ENCODE data around the gene LPCAT3. TPM values are rescaled to one million over a fixed set of nuclear protein-coding genes. Genes with fewer than 3 reads are reported as not detected.

LPCAT3 gene
- total RNA-seq, 1 experiment from 2014 or later = 45.8 TPM

DNA sequence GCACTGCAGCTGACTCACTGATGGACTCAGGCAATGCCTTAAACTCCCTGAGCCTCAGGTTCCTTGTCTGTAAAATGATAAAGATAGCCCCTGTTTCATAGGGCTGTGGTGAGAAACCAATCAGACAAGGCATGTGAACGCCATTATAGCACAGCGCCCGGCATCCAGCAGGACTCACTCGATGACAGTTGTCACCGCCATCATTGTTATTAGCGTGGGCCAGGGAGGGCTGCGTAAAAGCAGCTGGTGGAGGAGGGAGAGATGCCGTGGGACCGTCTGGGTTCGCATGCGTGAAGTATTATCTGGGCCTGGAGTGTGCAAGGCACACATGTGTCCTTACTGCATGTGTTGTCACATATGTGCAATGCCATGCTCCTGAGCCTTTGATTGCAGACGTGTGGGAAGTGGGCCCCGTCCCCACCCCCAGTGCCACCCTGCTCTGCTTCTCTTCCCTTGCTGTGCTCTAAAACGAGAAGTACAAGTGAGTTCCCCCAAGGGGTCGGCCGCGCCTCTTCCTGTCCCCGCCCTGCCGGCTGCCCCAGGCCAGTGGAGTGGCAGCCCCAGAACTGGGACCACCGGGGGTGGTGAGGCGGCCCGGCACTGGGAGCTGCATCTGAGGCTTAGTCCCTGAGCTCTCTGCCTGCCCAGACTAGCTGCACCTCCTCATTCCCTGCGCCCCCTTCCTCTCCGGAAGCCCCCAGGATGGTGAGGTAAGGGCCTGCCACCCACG lies 67.3 kb downstream of the LPCAT3 start, which contains the start of gene PTPN6:
TSS of gene PTPN6 (plus strand) at position 546 of the 730 bp plus-strand sequence. CDS start at position 703, 157 bp downstream.
- no TSS peak for BruUV-seq (replicated peaks)
- TF ChIP-seq TCF7L2 (IDR thresholded peaks at IDR 0.05; ENCODE audit: borderline replicate concordance, extremely low read depth, insufficient read depth, insufficient read length) (no peak), ELF1 (IDR thresholded peaks at IDR 0.05; ENCODE audit: borderline replicate concordance, low read depth) (no peak), CBX3 (IDR thresholded peaks at IDR 0.05; ENCODE audit: low read depth) (no peak), FOSL1 (IDR thresholded peaks at IDR 0.05; ENCODE audit: low read depth) (no peak), EZH2phosphoT487 (IDR thresholded peaks at IDR 0.05; ENCODE audit: borderline replicate concordance) (no peak), POLR2AphosphoS5 (IDR thresholded peaks at IDR 0.05; ENCODE audit: low read depth, low read length) (no peak), CEBPB (IDR thresholded peaks at IDR 0.05; ENCODE audit: low read depth) (no peak), YY1 (IDR thresholded peaks at IDR 0.05; ENCODE audit: extremely low read depth, insufficient replicate concordance, low read depth, low read length) (no peak), EZH2 (IDR thresholded peaks at IDR 0.05) (no peak), POLR2A (IDR thresholded peaks at IDR 0.05; ENCODE audit: borderline replicate concordance, extremely low read depth, insufficient read depth, insufficient read length) (no peak), JUND (IDR thresholded peaks at IDR 0.05) (no peak), ZNF274 (IDR thresholded peaks at IDR 0.05; ENCODE audit: low read depth, low read length) (no peak), ZFX (IDR thresholded peaks at IDR 0.05) (no peak)
- TF ChIP-seq, protein P1, sequence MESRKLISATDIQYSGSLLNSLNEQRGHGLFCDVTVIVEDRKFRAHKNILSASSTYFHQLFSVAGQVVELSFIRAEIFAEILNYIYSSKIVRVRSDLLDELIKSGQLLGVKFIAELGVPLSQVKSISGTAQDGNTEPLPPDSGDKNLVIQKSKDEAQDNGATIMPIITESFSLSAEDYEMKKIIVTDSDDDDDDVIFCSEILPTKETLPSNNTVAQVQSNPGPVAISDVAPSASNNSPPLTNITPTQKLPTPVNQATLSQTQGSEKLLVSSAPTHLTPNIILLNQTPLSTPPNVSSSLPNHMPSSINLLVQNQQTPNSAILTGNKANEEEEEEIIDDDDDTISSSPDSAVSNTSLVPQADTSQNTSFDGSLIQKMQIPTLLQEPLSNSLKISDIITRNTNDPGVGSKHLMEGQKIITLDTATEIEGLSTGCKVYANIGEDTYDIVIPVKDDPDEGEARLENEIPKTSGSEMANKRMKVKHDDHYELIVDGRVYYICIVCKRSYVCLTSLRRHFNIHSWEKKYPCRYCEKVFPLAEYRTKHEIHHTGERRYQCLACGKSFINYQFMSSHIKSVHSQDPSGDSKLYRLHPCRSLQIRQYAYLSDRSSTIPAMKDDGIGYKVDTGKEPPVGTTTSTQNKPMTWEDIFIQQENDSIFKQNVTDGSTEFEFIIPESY (IDR thresholded peaks at IDR 0.05; ENCODE audit: extremely low read depth, insufficient replicate concordance, low read length) = no peak
- TF ChIP-seq, protein P2, sequence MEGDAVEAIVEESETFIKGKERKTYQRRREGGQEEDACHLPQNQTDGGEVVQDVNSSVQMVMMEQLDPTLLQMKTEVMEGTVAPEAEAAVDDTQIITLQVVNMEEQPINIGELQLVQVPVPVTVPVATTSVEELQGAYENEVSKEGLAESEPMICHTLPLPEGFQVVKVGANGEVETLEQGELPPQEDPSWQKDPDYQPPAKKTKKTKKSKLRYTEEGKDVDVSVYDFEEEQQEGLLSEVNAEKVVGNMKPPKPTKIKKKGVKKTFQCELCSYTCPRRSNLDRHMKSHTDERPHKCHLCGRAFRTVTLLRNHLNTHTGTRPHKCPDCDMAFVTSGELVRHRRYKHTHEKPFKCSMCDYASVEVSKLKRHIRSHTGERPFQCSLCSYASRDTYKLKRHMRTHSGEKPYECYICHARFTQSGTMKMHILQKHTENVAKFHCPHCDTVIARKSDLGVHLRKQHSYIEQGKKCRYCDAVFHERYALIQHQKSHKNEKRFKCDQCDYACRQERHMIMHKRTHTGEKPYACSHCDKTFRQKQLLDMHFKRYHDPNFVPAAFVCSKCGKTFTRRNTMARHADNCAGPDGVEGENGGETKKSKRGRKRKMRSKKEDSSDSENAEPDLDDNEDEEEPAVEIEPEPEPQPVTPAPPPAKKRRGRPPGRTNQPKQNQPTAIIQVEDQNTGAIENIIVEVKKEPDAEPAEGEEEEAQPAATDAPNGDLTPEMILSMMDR (IDR thresholded peaks at IDR 0.05 in 2 of 3, conservative IDR thresholded peaks at IDR 0.05 in 1 of 3; ENCODE audit: borderline replicate concordance in 1 of 3, insufficient read depth in 1 of 3, low read depth in 2 of 3, low read length in 2 of 3) = no peak
- TF ChIP-seq, protein P3, sequence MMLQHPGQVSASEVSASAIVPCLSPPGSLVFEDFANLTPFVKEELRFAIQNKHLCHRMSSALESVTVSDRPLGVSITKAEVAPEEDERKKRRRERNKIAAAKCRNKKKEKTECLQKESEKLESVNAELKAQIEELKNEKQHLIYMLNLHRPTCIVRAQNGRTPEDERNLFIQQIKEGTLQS (IDR thresholded peaks at IDR 0.05) = no peak
- TF ChIP-seq, protein P4, sequence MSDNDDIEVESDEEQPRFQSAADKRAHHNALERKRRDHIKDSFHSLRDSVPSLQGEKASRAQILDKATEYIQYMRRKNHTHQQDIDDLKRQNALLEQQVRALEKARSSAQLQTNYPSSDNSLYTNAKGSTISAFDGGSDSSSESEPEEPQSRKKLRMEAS (IDR thresholded peaks at IDR 0.05) = no peak

More for the DNA sequence above, 67.3 kb downstream of the LPCAT3 start, which contains the start of gene PTPN6:
- Histone ChIP-seq H2AFZ (ENCODE audit: low read depth, low read length, poor library complexity, severe bottlenecking) (no peak within 1 kb of the TSS), H3K4me1 (ENCODE audit: control insufficient read depth in 1 of 2, insufficient read depth in 2 of 2, low read length in 2 of 2) (peaks cover 11 to 33% of the 10 kb centered on the region in 2 experiments), H3K9ac (ENCODE audit: low read length) (no peak within 1 kb of the TSS), H3K27me3 (ENCODE audit: insufficient read depth, low read length) (no peaks in the 10 kb centered on the region), H3K4me3 (replicated peaks in 1 of 2; ENCODE audit: low read depth in 1 of 2, low read length in 2 of 2) (no peak within 1 kb of the TSS), H3K27ac (ENCODE audit: low read depth, low read length) (no peak within 1 kb of the TSS), H3K36me3 (ENCODE audit: control insufficient read depth in 1 of 2, insufficient read depth in 2 of 2, low read length in 2 of 2) (no peaks in the 10 kb centered on the region), H3K79me2 (ENCODE audit: insufficient read depth, low read length) (peaks cover 6% of the 10 kb centered on the region; the same call in 1 of the 2 replicates), H3K9me3 (ENCODE audit: control insufficient read depth in 1 of 2, insufficient read depth in 1 of 2, low read depth in 1 of 2, low read length in 2 of 2) (no peaks in the 10 kb centered on the region), H3K4me2 (ENCODE audit: low read length) (no peak within 1 kb of the TSS), H3K9me2 (ENCODE audit: insufficient read depth) (no peaks in the 10 kb centered on the region), H4K20me1 (ENCODE audit: insufficient read depth) (no peaks in the 10 kb centered on the region)
- intact Hi-C loops (cut with micrococcal nuclease) = no loop called here
- ChIA-PET RAD21 (ENCODE audit: low non-redundant PET in 1 of 2, low total read pairs in 2 of 2, uncharacterized antibody in 2 of 2, unreplicated experiment in 2 of 2) (no interaction called here), CTCF (interaction anchor here (0.8 kb wide), 1 partner anchor 14 kb away, joined by 3 read pairs; no protein-coding TSS in a partner anchor), POLR2A (interaction anchor here (7.7 kb wide), 1 partner anchor 11 kb away, joined by 269 read pairs; no protein-coding TSS in a partner anchor)
- no peak for DNase-seq (ENCODE audit: low read depth, low spot score)
- no peak for ATAC-seq

Measured in HCT116 (cell line).